ENCODE data around the gene TMEM126A. TPM values are rescaled to one million over a fixed set of nuclear protein-coding genes. Genes with fewer than 3 reads are reported as not detected.
A peak's percentile ranks its signal among the peaks of the same experiment; 100 is the strongest.

Gene TMEM126A
- total RNA-seq, 2 experiments from 2014 or later, result 21.7 to 37.4 TPM

- ChIA-PET CTCF (interaction anchor here (0.7 to 6.0 kb wide), 4 partner anchors 12 to 639 kb away, joined by 3 to 22 read pairs (median 3); partner anchors contain the start of gene CCDC83), POLR2A (no interaction called here)
- intact Hi-C loops (cut with DNase I, micrococcal nuclease), result loop anchor here (5.0 kb wide), 1 partner anchor 129 kb away; no protein-coding TSS in a partner anchor
- H3K27me3 Mint-ChIP-seq, result no peaks in the 10 kb centered on the region
- H3K9me3 Mint-ChIP-seq (ENCODE audit: low read depth), result no peaks in the 10 kb centered on the region
- no peak for DNase-seq
- peaks cover 1% of the 10 kb centered on the region for H3K36me3 Mint-ChIP-seq (ENCODE audit: low read depth)
- H3K4me3 Mint-ChIP-seq, result no peak overlapping the region
- no peak overlapping the region for H3K27ac Mint-ChIP-seq
- peak; percentile 48 for ATAC-seq
- peaks cover 33% of the 10 kb centered on the region for H3K4me1 Mint-ChIP-seq
Observed at GRCh38 chr11:85698195-85698594, 50.4 kb downstream of the TMEM126A start.

- Mint-ChIP-seq H3K36me3 (ENCODE audit: low read depth) (peaks cover 2% of the 10 kb centered on the region), H3K4me1 (peaks cover 33% of the 10 kb centered on the region), H3K27ac (peak overlapping the region; percentile 87), H3K27me3 (no peaks in the 10 kb centered on the region), H3K4me3 (peak overlapping the region; percentile 31), H3K9me3 (ENCODE audit: low read depth) (no peaks in the 10 kb centered on the region)
- intact Hi-C loops (cut with DNase I, micrococcal nuclease), result loop anchor here (1.0 to 5.0 kb wide), 4 partner anchors 35 to 127 kb away; partner anchors contain the start of gene CREBZF (in 1 of the 2)
- ATAC-seq (peak; percentile 49), DNase-seq (no peak)
- POLR2A ChIA-PET, result interaction anchor here (0.6 kb wide), 1 partner anchor 545 kb away, joined by 3 read pairs; no protein-coding TSS in a partner anchor
- CTCF ChIA-PET, result interaction anchor here (1.0 to 1.6 kb wide), 4 partner anchors 8 to 154 kb away, joined by 3 to 6 read pairs (median 3); no protein-coding TSS in a partner anchor
Observed at GRCh38 chr11:85699957-85700741, 52.4 kb downstream of the TMEM126A start.

GRCh38 chr11:85704967-85705366, 57.2 kb downstream of the TMEM126A start:
- intact Hi-C loops (cut with DNase I, micrococcal nuclease), result loop anchor here in 1 of 2 experiments (5.0 kb wide), 1 partner anchor 47 kb away; no protein-coding TSS in a partner anchor
- POLR2A ChIA-PET, result no interaction called here
- Mint-ChIP-seq H3K27ac (no peak overlapping the region), H3K4me3 (no peak overlapping the region), H3K9me3 (ENCODE audit: low read depth) (no peaks in the 10 kb centered on the region), H3K4me1 (peaks cover 9% of the 10 kb centered on the region), H3K27me3 (no peaks in the 10 kb centered on the region), H3K36me3 (ENCODE audit: low read depth) (peaks cover 2% of the 10 kb centered on the region)
- CTCF ChIA-PET, result interaction anchor here (1.1 kb wide), 1 partner anchor 10 kb away, joined by 3 read pairs; no protein-coding TSS in a partner anchor
- ATAC-seq (no peak), DNase-seq (no peak)

DNA sequence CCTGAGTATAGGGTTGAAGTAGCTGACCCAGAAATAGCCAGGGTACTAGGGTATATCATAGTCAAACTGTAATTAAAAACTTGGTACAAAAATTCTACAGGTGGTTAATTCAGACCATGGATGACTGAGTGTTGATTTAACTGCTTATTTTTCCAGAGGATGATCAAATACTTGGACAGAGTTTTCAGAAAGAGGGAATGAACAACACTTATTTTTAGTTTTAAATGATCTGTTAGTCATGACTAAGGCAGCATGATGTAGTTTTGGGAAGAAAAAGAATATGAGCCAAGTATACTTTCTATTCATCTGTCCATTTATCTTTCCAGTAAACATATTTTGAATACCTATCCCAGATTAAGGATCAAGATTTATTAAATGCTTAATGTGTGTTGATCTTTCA, 58.0 kb downstream of the TMEM126A start:
- ATAC-seq, result no peak
- Mint-ChIP-seq H3K36me3 (ENCODE audit: low read depth) (peaks cover 2% of the 10 kb centered on the region), H3K4me1 (peaks cover under 1% of the 10 kb centered on the region), H3K27ac (no peak overlapping the region), H3K27me3 (no peaks in the 10 kb centered on the region), H3K4me3 (no peak overlapping the region), H3K9me3 (ENCODE audit: low read depth) (no peaks in the 10 kb centered on the region)
- ChIA-PET CTCF (interaction anchor here (1.1 kb wide), 1 partner anchor 10 kb away, joined by 3 read pairs; no protein-coding TSS in a partner anchor), POLR2A (no interaction called here)
- intact Hi-C loops (cut with DNase I, micrococcal nuclease), result no loop called here
- no peak for DNase-seq

Other genes with a start within 250 kb of the TMEM126A start
- gene DLG2, start 20.6 kb upstream of the TMEM126A start, total RNA-seq, result 1 to 10 TPM; 1.7 to 2.1 TPM
- gene TMEM126B, start 19.4 kb upstream of the TMEM126A start, total RNA-seq, result 10 to 100 TPM; 62.7 to 74.2 TPM
- 10 to 100 TPM; 30.4 to 35.9 TPM for gene CREBZF, start 17.2 kb downstream of the TMEM126A start, total RNA-seq
- gene CCDC89, start 38.2 kb downstream of the TMEM126A start, total RNA-seq, result not detected
- gene SYTL2, start 163.2 kb downstream of the TMEM126A start, total RNA-seq, result 1 to 10 TPM; 5.2 to 6.8 TPM
- not detected for gene CCDC83, start 207.4 kb downstream of the TMEM126A start, total RNA-seq